ENCODE results near the gene OAS2. TPM values are rescaled to one million over a fixed set of nuclear protein-coding genes. Genes with fewer than 3 reads are reported as not detected.

Gene OAS2
- total and polyA plus RNA-seq, 2 donors (not counting 1 experiment from before 2014, with no cell fraction given), result 31.6 to 59.3 TPM

DNA sequence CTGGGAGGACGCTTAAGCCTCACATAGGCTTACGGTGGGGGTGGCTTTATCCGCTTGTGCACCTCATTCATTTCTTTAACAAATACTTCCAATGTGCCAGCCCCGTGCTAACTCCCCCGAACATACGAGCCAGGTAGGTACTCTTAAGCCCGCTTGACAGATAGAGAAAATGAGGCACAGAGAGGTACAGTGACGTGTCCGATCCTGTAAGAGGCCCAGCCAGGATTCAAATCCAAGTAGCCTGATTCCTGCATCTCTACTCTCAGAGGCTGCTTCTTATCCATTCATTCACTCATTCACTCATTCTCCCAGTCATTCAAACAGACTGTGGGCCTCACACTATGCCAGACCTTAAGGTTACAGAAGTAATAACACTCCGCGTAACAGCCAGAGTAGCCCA, 39.6 kb upstream of the OAS2 start:
- no peaks in the 10 kb centered on the region for H4K20me1 ChIP-seq (ENCODE audit: control insufficient read depth, insufficient read depth, low read length, poor library complexity, severe bottlenecking)
- no peak for DNase-seq
- H3K36me3 ChIP-seq (replicated peaks in 1 of 2; ENCODE audit: control extremely low read depth in 1 of 2, control insufficient read depth in 1 of 2, extremely low read depth in 1 of 2, insufficient read depth in 2 of 2, low read length in 1 of 2), result peaks cover 0 to 2% of the 10 kb centered on the region in 2 experiments
- 13% methylated on average over 6 of the region's 11 CpGs for WGBS (ENCODE audit: insufficient coverage)
- H2AFZ ChIP-seq (ENCODE audit: insufficient read depth, low read depth, low read length, poor library complexity, severe bottlenecking), result peak overlapping the region; percentile 74
- peak overlapping the region; percentile 45 to 59 for H3K27ac ChIP-seq (ENCODE audit: low read length in 2 of 2)
- H3K4me3 ChIP-seq (ENCODE audit: control extremely low read depth in 1 of 5, extremely low read depth in 1 of 5, insufficient read depth in 1 of 5, low read depth in 2 of 5, low read length in 4 of 5), result peak overlapping the region; percentile 63 to 81 (median 76)
- H3K4me2 ChIP-seq (replicated peaks; ENCODE audit: low read depth, low read length, poor library complexity, severe bottlenecking), result peak overlapping the region; percentile 84
- no peak for ATAC-seq (ENCODE audit: low read depth)
- CTCF ChIA-PET, result interaction anchor here (0.7 to 1.4 kb wide), 6 partner anchors 14 to 39 kb away, joined by 3 to 5 read pairs (median 4); partner anchors contain the start of genes OAS1 and OAS2
- H3K4me1 ChIP-seq (ENCODE audit: control insufficient read depth in 2 of 2, insufficient read depth in 2 of 2, low read length in 2 of 2), result peaks cover 25 to 26% of the 10 kb centered on the region in 2 donors
- H3K79me2 ChIP-seq (ENCODE audit: control insufficient read depth, insufficient read depth, low read length), result peaks cover 12% of the 10 kb centered on the region
- H3K9me3 ChIP-seq (ENCODE audit: control extremely low read depth in 1 of 3, control insufficient read depth in 2 of 3, insufficient read depth in 1 of 3, low read length in 2 of 3), result no peaks in the 10 kb centered on the region
- TF ChIP-seq EZH2 (IDR thresholded peaks at IDR 0.05; ENCODE audit: borderline replicate concordance, insufficient read depth, low read depth, low read length, poor library complexity, severe bottlenecking), result no peak
- TF ChIP-seq, protein P1, sequence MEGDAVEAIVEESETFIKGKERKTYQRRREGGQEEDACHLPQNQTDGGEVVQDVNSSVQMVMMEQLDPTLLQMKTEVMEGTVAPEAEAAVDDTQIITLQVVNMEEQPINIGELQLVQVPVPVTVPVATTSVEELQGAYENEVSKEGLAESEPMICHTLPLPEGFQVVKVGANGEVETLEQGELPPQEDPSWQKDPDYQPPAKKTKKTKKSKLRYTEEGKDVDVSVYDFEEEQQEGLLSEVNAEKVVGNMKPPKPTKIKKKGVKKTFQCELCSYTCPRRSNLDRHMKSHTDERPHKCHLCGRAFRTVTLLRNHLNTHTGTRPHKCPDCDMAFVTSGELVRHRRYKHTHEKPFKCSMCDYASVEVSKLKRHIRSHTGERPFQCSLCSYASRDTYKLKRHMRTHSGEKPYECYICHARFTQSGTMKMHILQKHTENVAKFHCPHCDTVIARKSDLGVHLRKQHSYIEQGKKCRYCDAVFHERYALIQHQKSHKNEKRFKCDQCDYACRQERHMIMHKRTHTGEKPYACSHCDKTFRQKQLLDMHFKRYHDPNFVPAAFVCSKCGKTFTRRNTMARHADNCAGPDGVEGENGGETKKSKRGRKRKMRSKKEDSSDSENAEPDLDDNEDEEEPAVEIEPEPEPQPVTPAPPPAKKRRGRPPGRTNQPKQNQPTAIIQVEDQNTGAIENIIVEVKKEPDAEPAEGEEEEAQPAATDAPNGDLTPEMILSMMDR (IDR thresholded peaks at IDR 0.05), result no peak
- no peaks in the 10 kb centered on the region for H3K27me3 ChIP-seq (replicated peaks in 1 of 4; ENCODE audit: control extremely low read depth in 1 of 4, control insufficient read depth in 3 of 4, insufficient read depth in 4 of 4, low read length in 3 of 4)
- Mint-ChIP-seq H3K27ac (peak overlapping the region; percentile 83), H3K9me3 (ENCODE audit: insufficient read depth) (no peaks in the 10 kb centered on the region), H3K4me3 (peak overlapping the region; percentile 89), H3K4me1 (peaks cover 28% of the 10 kb centered on the region), H3K27me3 (no peaks in the 10 kb centered on the region)
- H3K9ac ChIP-seq (ENCODE audit: low read length), result peak overlapping the region; percentile 81
- intact Hi-C loops (cut with micrococcal nuclease), result loop anchor here (1.0 to 2.0 kb wide), 2 partner anchors 32 to 40 kb away; partner anchors contain the start of genes OAS1 and OAS2
- POLR2A ChIA-PET, result no interaction called here

DNA sequence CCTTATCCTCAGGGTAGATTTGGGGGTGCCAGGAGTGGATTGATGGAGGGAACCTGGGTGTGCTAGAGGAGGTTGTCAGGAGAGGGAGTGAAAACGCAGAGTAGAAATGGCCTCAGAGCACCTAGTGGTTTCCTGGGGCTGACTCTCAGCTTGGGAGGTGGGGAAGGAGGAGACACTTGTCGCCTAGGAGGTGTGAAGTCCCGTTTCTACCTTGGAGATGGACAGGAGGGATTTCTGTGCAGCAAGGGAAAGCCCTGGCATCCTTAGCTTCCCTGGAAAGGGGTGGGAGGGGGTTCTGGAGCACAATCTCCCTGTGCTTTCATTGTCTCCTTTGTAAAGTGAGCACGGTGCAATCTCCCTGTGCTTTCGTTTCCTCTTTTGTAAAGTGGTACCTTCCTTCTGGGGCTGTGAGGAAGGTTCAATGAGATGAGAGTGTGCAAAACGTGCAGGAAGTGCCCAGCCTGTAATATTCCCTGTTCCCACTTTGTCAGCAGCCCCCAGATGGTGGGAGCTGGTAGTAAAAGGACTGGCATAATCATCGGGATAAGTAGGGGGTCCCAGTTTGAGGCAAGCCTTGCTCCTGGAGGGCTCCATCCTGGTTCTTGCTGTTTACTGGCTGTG, 38.4 kb upstream of the OAS2 start:
- H3K27me3 ChIP-seq (replicated peaks in 1 of 4; ENCODE audit: control extremely low read depth in 1 of 4, control insufficient read depth in 3 of 4, insufficient read depth in 4 of 4, low read length in 3 of 4), result no peaks in the 10 kb centered on the region
- WGBS (ENCODE audit: insufficient coverage), result 10% methylated on average over 6 of the region's 7 CpGs
- H3K4me3 ChIP-seq (ENCODE audit: control extremely low read depth in 1 of 5, extremely low read depth in 1 of 5, insufficient read depth in 1 of 5, low read depth in 2 of 5, low read length in 4 of 5), result peak overlapping the region in 3 of 5 experiments; percentile 21 to 38 (median 34)
- Mint-ChIP-seq H3K27ac (peak overlapping the region; percentile 88), H3K27me3 (no peaks in the 10 kb centered on the region), H3K4me1 (peaks cover 26% of the 10 kb centered on the region), H3K9me3 (ENCODE audit: insufficient read depth) (no peaks in the 10 kb centered on the region), H3K4me3 (peak overlapping the region; percentile 88)
- ATAC-seq (ENCODE audit: low read depth) (peak; percentile 64), DNase-seq (peak; percentile 79)
- H3K27ac ChIP-seq (ENCODE audit: low read length in 2 of 2), result peak overlapping the region; percentile 8 to 10
- H3K9me3 ChIP-seq (ENCODE audit: control extremely low read depth in 1 of 3, control insufficient read depth in 2 of 3, insufficient read depth in 1 of 3, low read length in 2 of 3), result no peaks in the 10 kb centered on the region
- intact Hi-C loops (cut with micrococcal nuclease), result loop anchor here (2.0 kb wide), 2 partner anchors 15 to 33 kb away; partner anchors contain the start of gene OAS1
- no peaks in the 10 kb centered on the region for H4K20me1 ChIP-seq (ENCODE audit: control insufficient read depth, insufficient read depth, low read length, poor library complexity, severe bottlenecking)
- peaks cover 25 to 26% of the 10 kb centered on the region in 2 donors for H3K4me1 ChIP-seq (ENCODE audit: control insufficient read depth in 2 of 2, insufficient read depth in 2 of 2, low read length in 2 of 2)
- TF ChIP-seq, protein P1 (IDR thresholded peaks at IDR 0.05), result no peak
- TF ChIP-seq EZH2 (IDR thresholded peaks at IDR 0.05; ENCODE audit: borderline replicate concordance, insufficient read depth, low read depth, low read length, poor library complexity, severe bottlenecking), result no peak
- H2AFZ ChIP-seq (ENCODE audit: insufficient read depth, low read depth, low read length, poor library complexity, severe bottlenecking), result peak overlapping the region; percentile 51
- peak overlapping the region; percentile 81 for H3K9ac ChIP-seq (ENCODE audit: low read length)
- peaks cover 12% of the 10 kb centered on the region for H3K79me2 ChIP-seq (ENCODE audit: control insufficient read depth, insufficient read depth, low read length)
- POLR2A ChIA-PET, result no interaction called here
- H3K4me2 ChIP-seq (replicated peaks; ENCODE audit: low read depth, low read length, poor library complexity, severe bottlenecking), result peak overlapping the region; percentile 84
- CTCF ChIA-PET, result interaction anchor here (1.1 to 1.5 kb wide), 6 partner anchors 11 to 40 kb away, joined by 3 to 9 read pairs (median 4); partner anchors contain the start of gene OAS2
- peaks cover 0 to 8% of the 10 kb centered on the region in 2 experiments for H3K36me3 ChIP-seq (replicated peaks in 1 of 2; ENCODE audit: control extremely low read depth in 1 of 2, control insufficient read depth in 1 of 2, extremely low read depth in 1 of 2, insufficient read depth in 2 of 2, low read length in 1 of 2)
